ENCODE results near the gene HRH3.

HRH3 gene

DNA sequence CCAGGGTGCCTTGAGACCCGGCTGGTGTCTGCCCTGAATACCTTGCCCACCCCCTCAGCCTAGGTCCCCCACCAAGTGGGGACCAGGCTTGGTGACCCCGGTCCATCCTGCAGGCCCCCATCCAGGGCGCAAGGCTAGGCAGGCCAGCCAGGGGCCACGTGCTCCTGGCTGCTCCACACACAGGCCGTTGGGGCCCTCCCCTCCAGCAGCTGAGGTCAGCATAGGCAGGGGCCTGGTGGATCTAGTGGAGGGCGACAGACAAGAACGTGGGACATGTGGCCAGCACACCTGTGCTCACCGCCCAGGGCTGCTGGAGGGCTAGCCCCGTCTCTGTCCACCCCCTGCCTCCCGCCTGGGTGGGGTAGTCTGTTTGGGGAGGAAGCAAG is 7.5 kb upstream of the HRH3 start:
- H3K4me2 ChIP-seq (ENCODE audit: low read length), result no peak overlapping the region
- no peak overlapping the region for H3K4me3 ChIP-seq (ENCODE audit: low read length)
- no peaks in the 10 kb centered on the region for H3K9me2 ChIP-seq (replicated peaks; ENCODE audit: control insufficient read depth, low read length)
- TF ChIP-seq, protein P1, sequence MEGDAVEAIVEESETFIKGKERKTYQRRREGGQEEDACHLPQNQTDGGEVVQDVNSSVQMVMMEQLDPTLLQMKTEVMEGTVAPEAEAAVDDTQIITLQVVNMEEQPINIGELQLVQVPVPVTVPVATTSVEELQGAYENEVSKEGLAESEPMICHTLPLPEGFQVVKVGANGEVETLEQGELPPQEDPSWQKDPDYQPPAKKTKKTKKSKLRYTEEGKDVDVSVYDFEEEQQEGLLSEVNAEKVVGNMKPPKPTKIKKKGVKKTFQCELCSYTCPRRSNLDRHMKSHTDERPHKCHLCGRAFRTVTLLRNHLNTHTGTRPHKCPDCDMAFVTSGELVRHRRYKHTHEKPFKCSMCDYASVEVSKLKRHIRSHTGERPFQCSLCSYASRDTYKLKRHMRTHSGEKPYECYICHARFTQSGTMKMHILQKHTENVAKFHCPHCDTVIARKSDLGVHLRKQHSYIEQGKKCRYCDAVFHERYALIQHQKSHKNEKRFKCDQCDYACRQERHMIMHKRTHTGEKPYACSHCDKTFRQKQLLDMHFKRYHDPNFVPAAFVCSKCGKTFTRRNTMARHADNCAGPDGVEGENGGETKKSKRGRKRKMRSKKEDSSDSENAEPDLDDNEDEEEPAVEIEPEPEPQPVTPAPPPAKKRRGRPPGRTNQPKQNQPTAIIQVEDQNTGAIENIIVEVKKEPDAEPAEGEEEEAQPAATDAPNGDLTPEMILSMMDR (IDR thresholded peaks at IDR 0.05; ENCODE audit: low read depth, low read length, poor library complexity, severe bottlenecking), result no peak
- TF ChIP-seq EZH2phosphoT487 (IDR thresholded peaks at IDR 0.05; ENCODE audit: borderline replicate concordance, low read length), result no peak
- H3K79me2 ChIP-seq (ENCODE audit: control insufficient read depth, low read length), result no peaks in the 10 kb centered on the region
- H3K27ac ChIP-seq (ENCODE audit: low read depth, low read length), result no peak overlapping the region
- H3F3A ChIP-seq (ENCODE audit: control insufficient read depth, insufficient read depth), result no peaks in the 10 kb centered on the region
- no peaks in the 10 kb centered on the region for H3K4me1 ChIP-seq (ENCODE audit: control insufficient read depth, low read length)
- H4K20me1 ChIP-seq (ENCODE audit: control insufficient read depth, insufficient read depth, low read depth, low read length), result 0 out of 2 replicates have a peak, but pooled peaks cover 2% of the 10 kb centered on the region
- H3K36me3 ChIP-seq (ENCODE audit: control insufficient read depth, low read length), result no peaks in the 10 kb centered on the region
- H3K9me3 ChIP-seq (ENCODE audit: control insufficient read depth, insufficient read depth, low read length), result no peaks in the 10 kb centered on the region; the same call in 1 of the 2 replicates
- no peaks in the 10 kb centered on the region for H3K27me3 ChIP-seq (ENCODE audit: control insufficient read depth, low read length)

DNA sequence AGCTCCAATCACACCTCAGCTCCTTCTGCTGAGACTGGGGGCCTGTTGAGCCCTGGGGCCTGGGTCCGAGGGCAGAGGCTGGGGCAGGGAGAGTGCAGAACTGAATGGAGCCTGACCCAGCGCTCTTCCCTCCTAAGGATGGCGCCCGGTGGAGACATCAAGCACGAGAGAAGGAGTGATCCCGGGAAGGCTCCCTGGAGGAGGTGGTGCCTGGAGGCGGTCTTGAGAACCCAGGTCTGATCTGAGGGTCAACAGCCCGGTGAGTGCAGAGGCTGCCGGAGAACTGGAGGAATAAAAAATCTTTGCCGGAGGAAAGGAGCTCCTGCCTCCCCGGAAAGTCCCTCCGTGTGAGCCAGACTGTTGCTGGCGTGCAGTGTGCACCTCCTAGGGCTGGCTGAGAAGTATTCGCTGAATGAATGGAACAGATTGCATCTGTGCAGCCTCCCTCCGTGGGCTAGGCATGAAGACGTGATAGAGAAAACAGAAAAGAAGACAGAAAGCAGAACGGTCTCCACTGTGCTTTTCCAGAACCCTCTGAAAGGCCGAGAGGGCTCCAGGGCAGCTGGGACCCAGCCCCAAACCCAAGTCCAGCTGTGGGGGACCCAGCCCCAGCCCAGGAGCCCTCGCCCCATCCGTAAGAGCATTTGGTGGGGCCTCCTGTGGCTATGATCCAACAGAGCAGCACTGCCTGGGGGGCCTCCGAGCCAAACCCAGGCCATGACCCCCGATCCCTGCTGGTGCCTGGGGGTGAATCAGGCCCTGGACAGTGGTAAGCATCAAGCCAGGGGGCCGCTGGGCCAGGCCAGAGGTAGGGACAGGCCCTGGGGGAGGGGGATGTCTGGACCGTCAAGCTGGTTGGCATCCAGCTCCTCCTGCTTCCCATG is 6.9 kb upstream of the HRH3 start:
- Histone ChIP-seq H3K4me2 (ENCODE audit: low read length) (no peak overlapping the region), H3K9me3 (ENCODE audit: control insufficient read depth, insufficient read depth, low read length) (no peaks in the 10 kb centered on the region; the same call in 1 of the 2 replicates), H3K4me1 (ENCODE audit: control insufficient read depth, low read length) (no peaks in the 10 kb centered on the region), H3K27ac (ENCODE audit: low read depth, low read length) (no peak overlapping the region), H3K27me3 (ENCODE audit: control insufficient read depth, low read length) (no peaks in the 10 kb centered on the region), H3K9me2 (replicated peaks; ENCODE audit: control insufficient read depth, low read length) (no peaks in the 10 kb centered on the region), H3K36me3 (ENCODE audit: control insufficient read depth, low read length) (no peaks in the 10 kb centered on the region), H3K79me2 (ENCODE audit: control insufficient read depth, low read length) (no peaks in the 10 kb centered on the region), H3K4me3 (ENCODE audit: low read length) (no peak overlapping the region), H3F3A (ENCODE audit: control insufficient read depth, insufficient read depth) (no peaks in the 10 kb centered on the region), H4K20me1 (ENCODE audit: control insufficient read depth, insufficient read depth, low read depth, low read length) (0 out of 2 replicates have a peak, but pooled peaks cover 4% of the 10 kb centered on the region)
- TF ChIP-seq EZH2phosphoT487 (IDR thresholded peaks at IDR 0.05; ENCODE audit: borderline replicate concordance, low read length), result no peak
- TF ChIP-seq, protein P1 (IDR thresholded peaks at IDR 0.05; ENCODE audit: low read depth, low read length, poor library complexity, severe bottlenecking), result no peak

DNA sequence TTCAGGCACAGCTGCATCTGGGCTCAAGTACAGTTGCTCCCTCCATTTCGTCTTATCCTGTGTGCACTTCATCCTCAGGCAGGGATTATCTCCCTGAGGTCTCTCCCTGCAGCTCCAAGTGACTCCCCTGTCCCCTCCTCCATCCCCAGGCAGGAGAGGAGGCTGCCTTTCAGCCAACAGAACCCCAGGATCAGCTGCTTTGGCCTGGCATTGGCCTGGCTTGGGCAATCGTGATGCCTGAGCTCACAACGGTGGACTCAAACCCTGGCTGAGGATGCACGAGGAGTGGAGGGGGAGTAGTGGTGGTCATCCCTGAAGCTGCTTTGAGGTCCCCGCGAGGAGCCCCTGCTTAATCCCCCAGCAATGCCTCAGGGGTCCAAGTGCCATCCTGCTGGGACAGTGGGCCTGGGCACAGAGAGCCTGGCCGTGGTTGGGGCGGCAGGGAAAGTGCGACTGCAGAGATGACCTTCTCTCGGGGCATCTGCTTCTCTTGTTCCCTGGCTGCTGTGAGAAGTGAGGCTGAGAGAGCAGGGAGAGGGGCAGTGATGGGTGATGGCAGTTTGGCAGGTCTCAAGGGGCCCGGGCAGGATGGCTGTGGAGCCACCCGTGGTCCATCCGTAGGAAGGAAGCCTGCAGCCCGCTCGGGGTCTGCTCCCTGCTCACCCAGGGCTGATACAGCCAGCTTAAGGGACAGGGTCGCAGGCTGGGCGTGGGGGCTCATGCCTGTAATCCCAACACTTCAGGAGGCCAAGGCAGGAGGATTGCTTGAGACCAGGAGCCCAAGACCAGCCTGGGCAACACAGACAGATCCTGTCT is 6.0 kb upstream of the HRH3 start:
- Histone ChIP-seq H4K20me1 (ENCODE audit: control insufficient read depth, insufficient read depth, low read depth, low read length) (0 out of 2 replicates have a peak, but pooled peaks cover 4% of the 10 kb centered on the region), H3K4me3 (ENCODE audit: low read length) (no peak overlapping the region), H3K36me3 (ENCODE audit: control insufficient read depth, low read length) (no peaks in the 10 kb centered on the region), H3K4me2 (ENCODE audit: low read length) (no peak overlapping the region), H3K9me3 (ENCODE audit: control insufficient read depth, insufficient read depth, low read length) (no peaks in the 10 kb centered on the region; the same call in 1 of the 2 replicates), H3F3A (ENCODE audit: control insufficient read depth, insufficient read depth) (no peaks in the 10 kb centered on the region), H3K4me1 (ENCODE audit: control insufficient read depth, low read length) (no peaks in the 10 kb centered on the region), H3K9me2 (replicated peaks; ENCODE audit: control insufficient read depth, low read length) (no peaks in the 10 kb centered on the region), H3K27me3 (ENCODE audit: control insufficient read depth, low read length) (peaks cover 9% of the 10 kb centered on the region), H3K27ac (ENCODE audit: low read depth, low read length) (no peak overlapping the region), H3K79me2 (ENCODE audit: control insufficient read depth, low read length) (no peaks in the 10 kb centered on the region)
- TF ChIP-seq, protein P1 (IDR thresholded peaks at IDR 0.05; ENCODE audit: low read depth, low read length, poor library complexity, severe bottlenecking), result no peak
- no peak for TF ChIP-seq EZH2phosphoT487 (IDR thresholded peaks at IDR 0.05; ENCODE audit: borderline replicate concordance, low read length)
